Activated naive CD4-positive, alpha-beta T cell treated with anti-CD3 and anti-CD28 coated beads for 36 hours (primary cell): ENCODE results near the gene SLC32A1. TPM values are rescaled to one million over a fixed set of nuclear protein-coding genes. Genes with fewer than 3 reads are reported as not detected.

Experiments
- CTCF ChIA-PET: fragments of 350-600 bp; sonication (Branson Sonifier 250); formaldehyde crosslinking; loops from one replicate; lab custom pipeline; 2021; ENCODE audit warnings: antibody characterized with exemption; lab: Charles Lee
- DNase-seq: peaks from one replicate; pipeline ENCODE4 v3.0.0-alpha.2; 2020
- H3K27ac Mint-ChIP-seq: one replicate; pipeline ENCODE4 v1.8.0; 2021; ENCODE audit warnings: mild to moderate bottlenecking, mixed read lengths
- H3K27me3 Mint-ChIP-seq: one replicate; pipeline ENCODE4 v1.8.0; 2021; ENCODE audit warnings: low read depth, mixed read lengths
- H3K36me3 Mint-ChIP-seq: one replicate; pipeline ENCODE4 v1.8.0; 2021; ENCODE audit warnings: low read depth, mixed read lengths
- H3K4me1 Mint-ChIP-seq: one replicate; pipeline ENCODE4 v1.8.0; 2021; ENCODE audit warnings: low read depth, mixed read lengths
- H3K4me3 Mint-ChIP-seq: one replicate; pipeline ENCODE4 v1.8.0; 2021; ENCODE audit warnings: mild to moderate bottlenecking, moderate library complexity, mixed read lengths
- H3K9me3 Mint-ChIP-seq: one replicate; pipeline ENCODE4 v1.8.0; 2021; ENCODE audit warnings: mixed read lengths
- intact Hi-C: fragments of 100-400 bp; cut with micrococcal nuclease; formaldehyde crosslinking; loops from one replicate; pipeline ENCODE4 v1.15.1; 2023
- total RNA-seq, 2 experiments: library from RNA; stranded (reverse); gene quantifications; one replicate each; pipeline ENCODE4 v1.2.3, GENCODE V29; 2021

Gene SLC32A1
- total RNA-seq, 2 experiments from 2014 or later = not detected

DNA sequence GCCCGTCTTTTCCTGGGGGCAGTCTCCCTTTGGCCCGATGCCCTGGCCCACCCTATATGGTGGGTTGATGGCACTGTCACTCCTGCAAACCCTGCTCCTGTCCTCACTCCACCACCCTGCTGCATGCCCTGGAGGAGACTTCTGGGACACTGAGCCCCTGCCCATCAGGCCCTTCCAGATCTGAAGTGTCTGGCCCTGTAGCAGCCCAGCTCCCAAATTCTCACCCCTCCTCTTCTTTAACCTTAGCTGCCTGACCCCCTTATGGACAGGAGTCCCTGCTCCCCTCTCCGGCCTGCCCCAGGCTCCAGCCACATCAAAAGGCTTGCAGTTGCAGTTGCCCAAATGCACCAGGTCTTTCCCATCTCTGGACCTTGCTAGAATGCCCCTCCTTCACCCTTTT lies 20.8 kb upstream of the SLC32A1 start:
- H3K36me3 Mint-ChIP-seq = no peaks in the 10 kb centered on the region
- H3K4me1 Mint-ChIP-seq = no peaks in the 10 kb centered on the region
- H3K27me3 Mint-ChIP-seq = peaks cover 20% of the 10 kb centered on the region
- H3K9me3 Mint-ChIP-seq = no peaks in the 10 kb centered on the region
- CTCF ChIA-PET = no interaction called here
- no peak overlapping the region for H3K27ac Mint-ChIP-seq
- no peak overlapping the region for H3K4me3 Mint-ChIP-seq
- intact Hi-C loops = no loop called here
- no peak for DNase-seq

DNA sequence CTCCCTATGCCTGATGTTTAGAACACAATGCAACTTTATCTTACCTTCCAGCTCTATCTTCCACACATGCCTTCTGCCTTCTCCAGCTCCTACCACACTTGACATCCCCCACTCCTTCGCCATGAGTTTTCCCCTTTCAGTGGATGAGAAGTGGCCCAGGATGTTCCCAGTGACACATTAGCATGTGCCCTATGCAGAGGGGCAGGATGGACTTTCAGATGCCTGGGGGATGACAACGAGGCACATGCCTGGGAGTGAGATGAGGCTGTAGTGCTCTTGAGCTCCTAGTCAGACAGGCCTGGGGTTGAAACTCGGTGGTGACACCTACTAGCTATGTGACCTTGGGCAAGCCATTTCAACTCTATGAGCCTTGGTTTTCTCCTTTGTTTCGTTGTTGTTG lies 20.1 kb upstream of the SLC32A1 start:
- Mint-ChIP-seq H3K36me3 (no peaks in the 10 kb centered on the region), H3K4me1 (no peaks in the 10 kb centered on the region), H3K27me3 (peaks cover 23% of the 10 kb centered on the region), H3K9me3 (no peaks in the 10 kb centered on the region), H3K4me3 (no peak overlapping the region), H3K27ac (no peak overlapping the region)
- no peak for DNase-seq
- CTCF ChIA-PET = no interaction called here
- intact Hi-C loops = no loop called here

DNA sequence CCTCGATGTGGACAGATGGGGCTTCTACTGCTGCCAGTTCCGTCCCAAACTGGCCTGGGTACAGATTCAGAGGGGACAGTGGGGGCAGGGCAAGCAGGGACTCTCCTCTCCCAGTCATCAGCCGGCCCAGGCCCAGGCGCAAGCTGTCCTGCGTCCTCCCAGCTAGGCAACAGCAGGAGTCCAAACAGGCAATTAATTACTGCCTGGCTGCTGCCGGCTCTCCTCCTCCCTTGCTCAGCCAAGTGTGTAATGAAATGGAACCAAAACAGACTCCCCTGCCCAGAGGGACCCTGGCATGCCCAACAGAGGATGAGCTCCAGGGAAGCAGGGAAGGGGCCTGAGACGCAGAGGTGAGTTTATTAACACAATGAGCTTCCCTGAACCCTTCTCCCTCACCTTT lies 17.8 kb upstream of the SLC32A1 start:
- no peaks in the 10 kb centered on the region for H3K4me1 Mint-ChIP-seq
- intact Hi-C loops = no loop called here
- H3K4me3 Mint-ChIP-seq = no peak overlapping the region
- no peaks in the 10 kb centered on the region for H3K36me3 Mint-ChIP-seq
- no peak overlapping the region for H3K27ac Mint-ChIP-seq
- CTCF ChIA-PET = no interaction called here
- no peaks in the 10 kb centered on the region for H3K9me3 Mint-ChIP-seq
- no peak for DNase-seq
- peaks cover 16% of the 10 kb centered on the region for H3K27me3 Mint-ChIP-seq

DNA sequence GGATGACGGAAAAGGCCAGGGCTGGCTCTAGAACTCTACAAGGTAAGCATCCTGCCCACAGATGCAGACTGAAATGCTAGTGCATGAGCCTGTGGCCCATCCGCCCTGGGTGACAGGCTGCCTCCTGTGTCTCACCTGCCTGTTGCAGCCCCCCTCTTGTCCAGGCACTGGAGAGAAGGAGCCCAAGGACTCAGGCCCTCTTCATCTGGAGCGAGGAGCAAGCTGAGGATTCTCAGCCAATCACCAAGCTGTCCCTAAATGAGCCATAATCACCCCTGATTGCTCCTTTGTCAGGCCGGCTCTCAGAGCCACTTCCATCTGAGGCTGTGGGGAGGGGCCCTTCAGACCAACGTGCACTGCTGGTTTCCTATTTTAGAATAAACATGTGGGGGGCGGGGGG lies 10.0 kb upstream of the SLC32A1 start:
- H3K27me3 Mint-ChIP-seq = peaks cover 36% of the 10 kb centered on the region
- H3K27ac Mint-ChIP-seq = no peak overlapping the region
- intact Hi-C loops = no loop called here
- DNase-seq = no peak
- no peaks in the 10 kb centered on the region for H3K4me1 Mint-ChIP-seq
- CTCF ChIA-PET = interaction anchor here (0.7 kb wide), 1 partner anchor 335 kb away, joined by 3 read pairs; no protein-coding TSS in a partner anchor
- H3K36me3 Mint-ChIP-seq = no peaks in the 10 kb centered on the region
- no peaks in the 10 kb centered on the region for H3K9me3 Mint-ChIP-seq
- H3K4me3 Mint-ChIP-seq = no peak overlapping the region

DNA sequence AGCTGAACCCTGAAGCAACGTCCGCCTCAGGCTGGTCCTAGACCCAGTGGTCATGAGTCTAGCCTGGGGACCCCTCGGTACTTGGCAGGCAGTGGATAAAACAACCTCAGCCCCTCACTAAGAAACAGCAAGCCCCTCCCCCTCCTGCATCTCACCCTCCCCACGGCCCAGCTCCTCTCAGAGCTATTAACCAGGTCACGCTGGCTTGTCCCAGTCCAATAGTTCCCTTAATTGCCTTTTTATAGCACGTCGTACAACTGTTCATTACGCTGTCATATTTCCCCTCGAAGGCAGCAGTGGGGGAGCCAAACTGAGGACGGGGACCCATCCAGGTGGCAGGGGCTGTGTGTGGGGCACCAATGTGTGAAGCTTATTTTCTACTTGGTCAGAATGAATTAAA lies 8.6 kb upstream of the SLC32A1 start:
- Mint-ChIP-seq H3K4me3 (no peak overlapping the region), H3K36me3 (no peaks in the 10 kb centered on the region), H3K4me1 (no peaks in the 10 kb centered on the region), H3K27ac (no peak overlapping the region), H3K9me3 (no peaks in the 10 kb centered on the region), H3K27me3 (peaks cover 45% of the 10 kb centered on the region)
- CTCF ChIA-PET = no interaction called here
- DNase-seq = no peak
- intact Hi-C loops = no loop called here

DNA sequence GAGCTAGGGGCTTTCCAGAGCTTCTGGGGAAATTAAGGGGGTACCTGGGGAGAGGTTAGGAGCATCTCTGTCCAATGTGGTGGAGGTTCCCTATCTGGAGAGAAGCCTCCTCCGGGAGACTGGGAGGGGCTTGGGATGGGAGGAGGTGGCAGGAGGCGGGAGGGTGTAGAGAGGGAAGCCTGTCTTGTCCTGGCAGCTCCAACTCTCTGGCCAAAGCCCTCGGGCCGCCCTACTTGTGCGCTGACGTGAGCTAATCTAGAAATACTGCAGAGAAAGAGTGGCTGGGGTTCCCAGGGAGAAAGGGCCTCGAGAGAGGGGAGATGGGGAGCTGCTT lies 1.6 kb upstream of the SLC32A1 start:
- CTCF ChIA-PET = interaction anchor here (0.6 to 1.5 kb wide), 4 partner anchors 10 to 170 kb away, joined by 3 to 4 read pairs (median 3); no protein-coding TSS in a partner anchor
- H3K27me3 Mint-ChIP-seq = peaks cover 80% of the 10 kb centered on the region
- no peaks in the 10 kb centered on the region for H3K9me3 Mint-ChIP-seq
- no peak overlapping the region for H3K27ac Mint-ChIP-seq
- H3K4me1 Mint-ChIP-seq = peaks cover 31% of the 10 kb centered on the region
- DNase-seq = no peak
- no peak overlapping the region for H3K4me3 Mint-ChIP-seq
- H3K36me3 Mint-ChIP-seq = no peaks in the 10 kb centered on the region
- intact Hi-C loops = no loop called here

DNA sequence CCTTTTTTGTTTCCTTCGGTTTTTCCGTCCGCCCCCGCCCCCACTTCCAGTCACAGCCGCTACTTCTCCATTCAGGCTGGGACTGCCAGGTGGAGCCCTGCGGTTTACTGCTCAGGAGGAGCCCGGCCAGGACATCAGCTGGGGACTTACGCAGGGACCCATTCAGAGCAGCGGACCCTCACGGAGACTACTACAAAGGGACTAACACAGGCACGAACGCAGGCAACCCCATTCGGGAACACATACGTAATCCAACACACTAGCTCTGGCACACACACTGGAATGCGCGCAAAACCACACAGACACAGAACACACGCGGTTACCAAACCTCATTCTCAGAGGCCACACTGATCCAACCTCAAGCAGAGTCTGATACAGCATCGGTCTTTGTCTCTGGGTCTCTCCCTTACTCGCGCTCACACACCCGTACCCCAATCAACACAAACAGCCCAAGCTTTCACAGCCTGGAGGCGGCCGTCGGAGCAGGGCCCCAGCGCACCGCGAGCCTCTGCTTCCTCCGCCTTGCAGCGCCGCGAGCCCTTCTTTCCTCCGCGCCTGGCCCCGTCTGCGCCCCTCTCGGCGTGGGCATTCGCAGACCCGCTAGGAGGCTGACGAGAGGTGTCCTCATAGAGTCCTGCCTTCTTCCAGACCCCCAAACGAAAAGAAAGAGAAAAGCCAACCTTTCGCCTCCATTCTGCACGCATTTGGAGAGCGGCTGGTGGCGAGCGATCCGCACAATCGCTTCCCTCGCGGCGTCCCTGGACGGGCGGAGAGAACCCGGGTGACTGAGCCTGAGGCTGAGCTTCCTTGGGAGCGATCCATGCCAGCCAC lies 1.1 kb upstream of the SLC32A1 start:
- Mint-ChIP-seq H3K36me3 (no peaks in the 10 kb centered on the region), H3K27ac (no peak overlapping the region), H3K9me3 (no peaks in the 10 kb centered on the region), H3K4me1 (peaks cover 37% of the 10 kb centered on the region), H3K27me3 (peaks cover 80% of the 10 kb centered on the region), H3K4me3 (peak overlapping the region; percentile 30)
- CTCF ChIA-PET = interaction anchor here (0.6 to 1.5 kb wide), 5 partner anchors 9 to 205 kb away, joined by 3 to 7 read pairs (median 3); no protein-coding TSS in a partner anchor
- intact Hi-C loops = no loop called here
- DNase-seq = no peak

DNA sequence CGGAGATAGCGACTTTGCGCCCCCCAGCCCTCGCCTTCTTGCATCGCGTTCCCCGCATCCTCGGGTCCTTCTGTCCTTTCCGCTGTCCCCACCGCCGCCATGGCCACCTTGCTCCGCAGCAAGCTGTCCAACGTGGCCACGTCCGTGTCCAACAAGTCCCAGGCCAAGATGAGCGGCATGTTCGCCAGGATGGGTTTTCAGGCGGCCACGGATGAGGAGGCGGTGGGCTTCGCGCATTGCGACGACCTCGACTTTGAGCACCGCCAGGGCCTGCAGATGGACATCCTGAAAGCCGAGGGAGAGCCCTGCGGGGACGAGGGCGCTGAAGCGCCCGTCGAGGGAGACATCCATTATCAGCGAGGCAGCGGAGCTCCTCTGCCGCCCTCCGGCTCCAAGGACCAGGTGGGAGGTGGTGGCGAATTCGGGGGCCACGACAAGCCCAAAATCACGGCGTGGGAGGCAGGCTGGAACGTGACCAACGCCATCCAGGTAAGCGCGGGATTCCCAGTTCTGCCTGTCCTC lies 401 bp downstream of the SLC32A1 start:
- CTCF ChIA-PET = interaction anchor here (1.0 to 3.1 kb wide), 8 partner anchors 12 to 170 kb away, joined by 3 to 22 read pairs (median 6); no protein-coding TSS in a partner anchor
- Mint-ChIP-seq H3K4me1 (peaks cover 46% of the 10 kb centered on the region), H3K9me3 (no peaks in the 10 kb centered on the region), H3K27ac (no peak overlapping the region), H3K36me3 (no peaks in the 10 kb centered on the region), H3K27me3 (peaks cover 84% of the 10 kb centered on the region), H3K4me3 (no peak overlapping the region)
- DNase-seq = no peak
- intact Hi-C loops = loop anchor here (5.0 kb wide), 1 partner anchor 1963 kb away; the partner anchor contains the start of gene MAFB

DNA sequence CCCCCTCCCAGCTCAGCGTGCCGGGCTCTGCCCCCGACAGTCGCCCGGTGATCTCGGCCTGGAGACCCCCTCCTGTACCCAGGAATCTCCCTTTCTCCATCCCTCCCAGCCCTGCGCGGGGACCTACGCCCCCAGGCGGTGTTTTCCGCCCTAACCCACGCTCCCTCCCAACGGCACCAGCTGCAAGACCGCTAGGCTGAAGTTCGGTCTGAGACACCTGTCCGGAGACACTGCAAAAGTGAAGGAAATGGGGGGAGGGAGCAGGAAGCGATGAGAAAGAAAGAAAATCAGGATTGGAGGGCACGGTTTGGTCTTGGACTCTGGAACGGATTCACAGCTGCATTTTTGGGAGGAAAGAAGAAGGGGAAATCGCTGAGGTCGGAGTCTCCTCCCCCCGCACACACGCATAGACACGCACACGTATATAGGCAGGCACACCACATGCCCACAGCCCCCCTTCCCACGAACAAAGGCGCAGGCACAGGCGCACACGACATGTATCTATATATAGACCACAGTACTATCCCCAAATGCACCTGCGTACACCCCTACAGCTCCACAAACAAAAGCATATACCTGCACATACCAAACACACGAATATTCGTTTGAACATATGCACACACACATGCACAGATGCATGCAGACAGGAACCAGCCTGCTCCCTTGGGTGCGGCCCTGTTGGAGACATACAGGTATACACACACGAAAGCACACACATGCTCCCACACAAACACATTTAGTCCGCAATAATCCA lies 1.0 kb downstream of the SLC32A1 start:
- Mint-ChIP-seq H3K4me3 (no peak overlapping the region), H3K9me3 (no peaks in the 10 kb centered on the region), H3K27ac (no peak overlapping the region), H3K36me3 (no peaks in the 10 kb centered on the region), H3K4me1 (peaks cover 52% of the 10 kb centered on the region), H3K27me3 (peaks cover 89% of the 10 kb centered on the region)
- CTCF ChIA-PET = interaction anchor here (0.7 to 3.1 kb wide), 15 partner anchors 11 to 324 kb away, joined by 3 to 22 read pairs (median 5); partner anchors contain the start of genes ACTR5 and DHX35
- intact Hi-C loops = loop anchor here (5.0 kb wide), 1 partner anchor 1962 kb away; the partner anchor contains the start of gene MAFB
- peak; percentile 12 for DNase-seq

DNA sequence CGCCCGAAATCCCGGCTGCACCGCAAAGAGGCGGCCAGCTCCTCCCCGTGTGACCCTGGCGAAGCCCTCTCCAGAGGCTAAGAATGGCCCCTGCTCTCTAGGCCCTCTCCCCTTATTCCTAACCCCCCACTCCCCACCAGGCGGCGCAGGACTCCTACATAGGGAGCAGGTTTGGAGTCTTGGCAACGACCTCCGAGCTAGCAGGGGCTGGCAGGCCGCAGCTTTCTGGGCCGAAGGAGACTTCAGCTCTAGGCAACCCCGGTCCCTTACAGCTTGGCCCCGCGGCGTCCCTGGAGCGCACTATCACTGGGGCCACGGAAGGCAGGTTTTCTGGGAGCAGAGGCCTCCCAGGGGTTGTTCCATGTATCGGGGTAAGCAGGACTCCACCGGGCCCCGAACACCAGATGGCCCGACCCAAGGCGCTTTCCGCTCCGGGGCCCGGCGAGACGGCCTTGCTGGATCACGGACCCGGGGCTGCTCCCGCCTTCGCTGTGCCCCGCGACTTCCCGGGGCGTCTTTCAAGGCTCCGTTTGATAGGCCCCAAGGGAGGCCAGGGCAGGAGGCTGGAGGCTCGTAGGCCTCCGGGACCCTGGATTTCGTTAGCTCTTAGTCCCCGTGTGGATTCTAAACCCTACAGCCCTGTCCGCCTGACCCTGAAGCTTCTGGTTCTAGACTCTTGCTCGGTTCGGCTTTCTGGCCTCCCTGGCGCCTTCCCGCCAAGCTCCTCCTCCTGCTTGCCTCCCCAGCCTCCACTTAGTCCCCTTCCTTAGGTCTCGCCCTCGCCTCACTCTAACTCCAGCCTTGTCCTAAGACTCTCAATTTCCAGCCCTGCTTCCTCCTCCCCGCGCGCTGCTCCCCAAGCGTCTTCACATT lies 1.9 kb downstream of the SLC32A1 start:
- intact Hi-C loops = loop anchor here (1.0 to 5.0 kb wide), 6 partner anchors 25 to 1961 kb away; partner anchors contain the start of genes FAM83D and MAFB
- no peaks in the 10 kb centered on the region for H3K36me3 Mint-ChIP-seq
- CTCF ChIA-PET = interaction anchor here (0.6 to 3.1 kb wide), 19 partner anchors 9 to 323 kb away, joined by 3 to 22 read pairs (median 5); partner anchors contain the start of genes ACTR5 and DHX35

DNA sequence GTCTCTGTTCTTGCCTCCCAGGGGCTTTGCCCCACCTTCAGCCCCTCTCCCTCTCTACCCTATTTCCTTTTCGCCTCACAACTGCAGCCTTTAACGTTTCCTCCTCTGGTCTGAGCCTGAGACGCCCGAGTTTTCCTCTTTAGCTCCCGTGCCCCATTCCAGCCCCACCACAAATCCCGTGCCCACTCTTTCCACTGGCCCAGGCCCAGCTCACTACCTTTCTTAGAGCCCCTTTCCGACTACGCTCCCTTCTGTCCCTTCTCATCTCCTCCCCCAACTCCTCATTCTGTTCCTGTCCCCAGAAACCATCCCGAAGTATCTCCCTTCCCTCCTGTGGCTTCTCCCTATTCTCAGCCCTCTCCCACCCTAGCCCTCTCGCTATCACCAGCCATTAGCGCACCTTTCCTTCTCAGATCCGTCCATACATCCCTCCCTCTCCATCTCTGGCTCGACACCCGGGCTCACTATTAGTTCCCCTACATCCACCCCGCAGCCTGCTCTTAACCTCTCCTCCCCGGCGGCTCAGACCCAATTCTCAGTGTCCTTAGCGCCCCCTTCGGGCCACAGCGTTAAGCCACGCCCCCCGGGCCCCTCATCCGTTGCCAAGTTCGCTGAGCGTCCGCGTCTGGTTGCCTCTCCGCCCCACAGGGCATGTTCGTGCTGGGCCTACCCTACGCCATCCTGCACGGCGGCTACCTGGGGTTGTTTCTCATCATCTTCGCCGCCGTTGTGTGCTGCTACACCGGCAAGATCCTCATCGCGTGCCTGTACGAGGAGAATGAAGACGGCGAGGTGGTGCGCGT lies 2.7 kb downstream of the SLC32A1 start:
- intact Hi-C loops = loop anchor here (1.0 to 5.0 kb wide), 6 partner anchors 24 to 1960 kb away; partner anchors contain the start of genes FAM83D and MAFB
- CTCF ChIA-PET = interaction anchor here (0.6 to 3.1 kb wide), 15 partner anchors 10 to 322 kb away, joined by 3 to 22 read pairs (median 6); partner anchors contain the start of genes ACTR5 and DHX35
- DNase-seq = peak; percentile 84
- H3K27ac Mint-ChIP-seq = no peak overlapping the region
- peaks cover 83% of the 10 kb centered on the region for H3K27me3 Mint-ChIP-seq
- H3K9me3 Mint-ChIP-seq = no peaks in the 10 kb centered on the region
- H3K4me1 Mint-ChIP-seq = peaks cover 57% of the 10 kb centered on the region
- no peaks in the 10 kb centered on the region for H3K36me3 Mint-ChIP-seq
- H3K4me3 Mint-ChIP-seq = peak overlapping the region; percentile 25

More for the DNA sequence above, 1.9 kb downstream of the SLC32A1 start:
- peaks cover 57% of the 10 kb centered on the region for H3K4me1 Mint-ChIP-seq
- H3K4me3 Mint-ChIP-seq = no peak overlapping the region
- no peak overlapping the region for H3K27ac Mint-ChIP-seq
- H3K9me3 Mint-ChIP-seq = no peaks in the 10 kb centered on the region
- peaks cover 88% of the 10 kb centered on the region for H3K27me3 Mint-ChIP-seq
- DNase-seq = peak; percentile 76
